Middle frontal gyrus (tissue), 1 donor: ENCODE data around the gene NEDD1.

Source experiments
- DNase-seq: peaks from one replicate; pipeline ENCODE4 v3.0.0-alpha.2; 2015; ENCODE audit warnings: low spot score; ENCODE audit errors: extremely low spot score

Gene NEDD1, protein sequence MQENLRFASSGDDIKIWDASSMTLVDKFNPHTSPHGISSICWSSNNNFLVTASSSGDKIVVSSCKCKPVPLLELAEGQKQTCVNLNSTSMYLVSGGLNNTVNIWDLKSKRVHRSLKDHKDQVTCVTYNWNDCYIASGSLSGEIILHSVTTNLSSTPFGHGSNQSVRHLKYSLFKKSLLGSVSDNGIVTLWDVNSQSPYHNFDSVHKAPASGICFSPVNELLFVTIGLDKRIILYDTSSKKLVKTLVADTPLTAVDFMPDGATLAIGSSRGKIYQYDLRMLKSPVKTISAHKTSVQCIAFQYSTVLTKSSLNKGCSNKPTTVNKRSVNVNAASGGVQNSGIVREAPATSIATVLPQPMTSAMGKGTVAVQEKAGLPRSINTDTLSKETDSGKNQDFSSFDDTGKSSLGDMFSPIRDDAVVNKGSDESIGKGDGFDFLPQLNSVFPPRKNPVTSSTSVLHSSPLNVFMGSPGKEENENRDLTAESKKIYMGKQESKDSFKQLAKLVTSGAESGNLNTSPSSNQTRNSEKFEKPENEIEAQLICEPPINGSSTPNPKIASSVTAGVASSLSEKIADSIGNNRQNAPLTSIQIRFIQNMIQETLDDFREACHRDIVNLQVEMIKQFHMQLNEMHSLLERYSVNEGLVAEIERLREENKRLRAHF

GRCh38 chr12:96906849-96907670 lies at the start of gene NEDD1:
Gene NEDD1 (plus strand): TSS chr12:96907257. CDS start chr12:96909760, 2,503 bp downstream.
- peak; percentile 64 for DNase-seq

DNA sequence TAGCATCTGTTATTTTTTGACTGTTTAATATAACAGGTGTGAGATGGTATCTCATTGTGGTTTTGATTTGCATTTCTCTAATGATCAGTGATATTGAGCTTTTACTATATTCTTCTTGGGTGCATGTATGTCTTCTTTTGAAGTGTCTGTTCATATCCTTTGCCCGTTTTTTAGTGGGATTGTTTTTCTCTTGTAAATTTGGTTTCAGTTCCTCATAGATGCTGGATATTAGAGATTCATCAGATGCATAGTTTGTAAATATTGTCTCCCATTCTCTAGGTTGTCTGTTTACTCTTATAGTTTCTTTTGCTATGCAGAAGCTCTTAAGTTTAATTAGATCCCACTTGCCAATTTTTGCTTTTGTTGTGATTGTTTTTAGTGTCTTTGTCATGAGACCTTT lies 48.9 kb upstream of the NEDD1 start:
- no peak for DNase-seq

GRCh38 chr12:96861656-96862055 lies 45.4 kb upstream of the NEDD1 start:
- no peak for DNase-seq

GRCh38 chr12:96862326-96862725 lies 44.7 kb upstream of the NEDD1 start:
- no peak for DNase-seq

GRCh38 chr12:96864335-96864734 lies 42.7 kb upstream of the NEDD1 start:
- DNase-seq = no peak

DNA sequence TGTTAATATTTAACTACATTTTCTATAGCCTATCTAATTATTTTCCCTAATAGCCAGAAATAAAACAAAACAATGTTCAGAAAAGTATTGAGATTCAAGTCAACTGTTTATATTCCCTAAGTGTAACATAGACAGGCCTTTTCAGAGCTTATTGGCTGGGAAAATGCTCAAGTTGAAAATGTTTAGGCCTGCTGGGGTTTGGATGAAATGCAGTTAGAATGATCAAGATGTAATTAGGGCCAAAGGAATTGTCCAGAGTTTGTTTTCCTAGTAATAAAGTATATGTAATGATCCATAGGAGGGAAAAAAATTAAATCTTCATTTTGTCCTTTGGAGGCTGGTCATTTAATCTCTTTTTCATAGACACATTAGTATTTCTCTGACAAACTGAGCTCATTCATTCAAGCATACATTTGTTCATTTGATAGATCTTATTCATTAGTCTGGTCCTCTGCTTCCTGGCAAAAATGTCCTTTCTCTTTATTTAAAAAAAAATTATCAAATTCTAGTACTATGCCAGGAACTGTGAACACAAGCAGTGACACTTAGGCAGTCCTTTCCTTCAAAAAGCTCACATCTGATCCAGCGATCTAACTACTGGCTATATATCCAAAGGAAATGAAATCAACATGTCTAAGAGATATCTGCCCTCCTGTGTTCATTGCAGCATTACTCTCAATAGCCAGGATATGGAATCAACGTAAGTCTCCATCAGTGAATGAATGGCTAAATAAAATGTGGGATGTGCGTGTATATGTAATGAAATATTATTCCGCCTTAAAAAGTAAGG lies 40.1 kb upstream of the NEDD1 start:
- DNase-seq = no peak

DNA sequence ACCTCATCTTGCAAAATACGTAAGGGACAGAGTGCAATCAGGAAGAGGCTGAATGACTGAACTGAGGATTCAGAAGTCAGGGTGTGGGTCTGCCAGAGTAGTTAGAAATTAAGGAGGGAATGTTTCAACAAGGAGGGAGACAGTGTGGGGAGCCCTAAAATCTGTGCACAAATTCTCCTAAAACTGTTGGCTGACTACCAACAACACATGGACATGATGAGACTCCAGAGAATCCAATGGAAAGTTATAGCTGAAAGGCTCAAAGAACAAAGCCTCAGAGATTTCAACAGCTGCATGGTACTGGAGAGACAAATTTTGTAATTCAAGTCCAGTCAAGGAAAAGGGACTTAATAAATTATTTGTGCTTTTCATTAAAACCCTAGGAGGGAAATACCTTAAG lies 36.1 kb upstream of the NEDD1 start:
- DNase-seq = no peak

DNA sequence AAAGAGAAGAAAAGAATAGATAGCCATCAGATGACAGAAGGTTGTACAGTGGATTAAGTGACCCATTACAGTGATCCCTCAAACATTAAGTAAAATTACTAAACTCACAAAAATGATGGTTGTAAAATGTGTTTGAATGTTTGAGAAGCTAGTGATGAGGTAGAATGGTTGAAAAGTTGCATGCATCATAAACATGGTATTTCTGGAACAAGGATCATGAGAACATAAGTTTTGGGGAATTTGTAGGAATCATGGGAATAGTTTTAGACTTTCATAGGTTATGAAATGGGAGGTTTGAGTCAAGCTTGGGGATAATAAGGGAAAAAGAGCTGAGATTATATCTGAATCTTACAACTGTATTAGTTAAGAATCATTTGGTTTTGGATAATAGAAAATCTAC lies 34.1 kb upstream of the NEDD1 start:
- no peak for DNase-seq

- no peak for DNase-seq
These were observed 32.8 kb upstream of the NEDD1 start for GRCh38 chr12:96874211-96874610.

GRCh38 chr12:96876966-96877365 lies 30.1 kb upstream of the NEDD1 start:
- DNase-seq = no peak

GRCh38 chr12:96878704-96879103 lies 28.4 kb upstream of the NEDD1 start:
- DNase-seq = no peak

DNA sequence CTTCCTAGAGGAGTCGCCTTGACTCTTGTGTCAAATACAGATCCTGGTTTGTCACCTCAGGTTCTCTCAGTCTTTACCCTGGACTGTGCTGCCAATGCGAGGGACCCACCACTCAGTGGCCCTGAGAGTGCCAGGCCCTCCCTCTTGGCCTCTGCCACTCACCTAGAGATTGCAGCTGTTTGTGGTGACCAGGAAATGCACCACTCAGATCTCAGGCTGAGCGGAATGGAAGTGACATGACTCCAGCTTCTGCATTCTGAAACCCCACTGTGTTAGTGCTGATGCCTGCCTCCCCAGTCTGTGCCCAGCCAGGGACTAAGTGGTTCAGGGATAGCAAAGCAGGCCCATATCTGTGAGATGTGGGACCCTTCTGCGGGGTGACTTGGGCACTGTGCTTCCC lies 27.8 kb upstream of the NEDD1 start:
- no peak for DNase-seq

- DNase-seq = no peak
These were observed 26.8 kb upstream of the NEDD1 start for GRCh38 chr12:96880220-96880619.

- DNase-seq = no peak
These were observed 25.4 kb upstream of the NEDD1 start for GRCh38 chr12:96881608-96882007.

DNA sequence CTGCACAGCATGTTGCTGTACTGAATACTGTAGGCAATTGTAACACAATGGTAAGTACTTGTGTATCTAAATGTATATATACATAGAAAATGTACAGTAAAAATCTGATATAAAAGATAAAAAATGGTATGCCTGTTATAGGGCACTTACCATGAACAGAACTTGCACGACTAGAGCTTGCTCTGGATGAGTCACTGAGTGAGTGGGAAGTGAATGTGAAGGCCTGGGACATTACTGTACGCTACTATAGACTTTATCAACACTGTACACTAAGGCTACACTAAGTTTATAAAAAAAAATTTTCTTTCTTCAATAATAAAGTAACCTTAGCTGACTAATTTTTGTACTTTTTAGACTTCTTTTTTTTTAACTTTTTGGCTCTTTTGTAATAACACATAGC lies 24.2 kb upstream of the NEDD1 start:
- DNase-seq = no peak

GRCh38 chr12:96883571-96883970 lies 23.5 kb upstream of the NEDD1 start:
- DNase-seq = no peak

GRCh38 chr12:96886998-96887677 lies 19.9 kb upstream of the NEDD1 start:
- DNase-seq = no peak

DNA sequence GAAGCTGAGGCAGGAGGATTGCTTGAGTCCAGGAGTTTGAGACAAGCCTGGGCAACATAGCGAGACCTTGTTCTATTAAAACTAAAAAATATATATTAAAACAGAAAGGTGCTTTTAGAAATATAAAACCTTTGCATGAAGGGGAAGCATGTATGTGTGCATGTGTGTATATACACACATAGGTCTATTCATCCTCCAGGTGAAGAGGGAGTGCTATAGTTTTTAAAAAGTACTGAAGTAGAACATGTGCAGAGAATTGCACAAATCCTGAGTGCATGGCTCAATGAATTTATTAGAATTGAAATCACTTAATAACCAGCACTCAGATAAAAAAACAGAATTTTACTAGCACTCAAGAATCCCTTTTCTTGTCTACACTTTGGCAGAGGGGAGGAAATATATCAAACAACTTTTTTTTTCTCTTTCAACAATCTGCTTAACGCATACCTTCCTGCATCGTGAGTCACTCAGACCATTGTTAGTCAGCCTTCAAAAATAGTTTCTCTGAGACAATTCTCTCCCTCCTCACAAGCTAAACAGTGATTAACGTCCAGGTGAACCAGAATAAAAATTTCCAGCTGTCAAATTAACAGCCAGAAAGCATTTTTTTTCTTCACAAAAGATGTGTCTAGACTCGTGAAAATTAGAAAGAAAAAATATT lies 17.7 kb upstream of the NEDD1 start:
- no peak for DNase-seq

DNA sequence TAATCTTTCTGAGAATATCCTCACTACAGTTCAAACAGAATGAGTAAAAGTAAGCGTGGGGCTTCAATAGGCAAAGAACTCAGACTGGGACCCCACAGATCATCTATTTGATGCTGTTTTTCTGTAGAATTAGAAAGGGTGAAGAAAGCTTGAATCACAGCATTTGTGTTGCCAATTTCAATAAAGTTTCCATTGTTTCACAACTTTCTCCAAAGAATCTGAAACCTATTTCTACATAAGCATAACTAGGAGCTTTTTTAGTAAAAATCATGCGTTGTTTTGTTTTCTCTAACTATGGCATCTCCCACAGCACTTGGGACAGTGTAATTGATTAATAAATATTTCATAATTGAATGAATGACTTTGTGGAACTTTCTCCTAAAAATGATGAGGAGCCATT lies 16.7 kb upstream of the NEDD1 start:
- DNase-seq = no peak

- DNase-seq = no peak
These were observed 15.0 kb upstream of the NEDD1 start for GRCh38 chr12:96892104-96892503.
